Suprapubic skin (tissue), 4 donors: Measurements from ENCODE around the gene SLC22A23.

Experiments
- POLR2A ChIP-seq, 2 donors: fragments of 450-650 bp; IDR thresholded peaks; one replicate each; pipeline ENCODE4 v1.6.1; 2017; ENCODE audit warnings: antibody characterized with exemption in 2 of 2, mild to moderate bottlenecking in 2 of 2, moderate library complexity in 2 of 2
- POLR2AphosphoS5 ChIP-seq, 3 donors: sonication (generic); formaldehyde crosslinking; IDR thresholded peaks; one replicate each; pipeline ENCODE4 v1.6.1; 2017; ENCODE audit warnings: antibody characterized with exemption in 3 of 3
- TF ChIP-seq, protein P1 (sequence below), 2 donors: fragments of 200-600 bp in 1 of 2; fragments of 450-650 bp in 1 of 2; sonication (generic) in 1 of 2; IDR thresholded peaks; one replicate each; pipeline ENCODE4 v1.5.1; 2016 to 2019; ENCODE audit warnings: antibody characterized with exemption in 2 of 2, mild to moderate bottlenecking in 1 of 2, moderate library complexity in 1 of 2

- TF ChIP-seq, protein P1, sequence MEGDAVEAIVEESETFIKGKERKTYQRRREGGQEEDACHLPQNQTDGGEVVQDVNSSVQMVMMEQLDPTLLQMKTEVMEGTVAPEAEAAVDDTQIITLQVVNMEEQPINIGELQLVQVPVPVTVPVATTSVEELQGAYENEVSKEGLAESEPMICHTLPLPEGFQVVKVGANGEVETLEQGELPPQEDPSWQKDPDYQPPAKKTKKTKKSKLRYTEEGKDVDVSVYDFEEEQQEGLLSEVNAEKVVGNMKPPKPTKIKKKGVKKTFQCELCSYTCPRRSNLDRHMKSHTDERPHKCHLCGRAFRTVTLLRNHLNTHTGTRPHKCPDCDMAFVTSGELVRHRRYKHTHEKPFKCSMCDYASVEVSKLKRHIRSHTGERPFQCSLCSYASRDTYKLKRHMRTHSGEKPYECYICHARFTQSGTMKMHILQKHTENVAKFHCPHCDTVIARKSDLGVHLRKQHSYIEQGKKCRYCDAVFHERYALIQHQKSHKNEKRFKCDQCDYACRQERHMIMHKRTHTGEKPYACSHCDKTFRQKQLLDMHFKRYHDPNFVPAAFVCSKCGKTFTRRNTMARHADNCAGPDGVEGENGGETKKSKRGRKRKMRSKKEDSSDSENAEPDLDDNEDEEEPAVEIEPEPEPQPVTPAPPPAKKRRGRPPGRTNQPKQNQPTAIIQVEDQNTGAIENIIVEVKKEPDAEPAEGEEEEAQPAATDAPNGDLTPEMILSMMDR (IDR thresholded peaks at IDR 0.05), result no peak
- TF ChIP-seq POLR2A (IDR thresholded peaks at IDR 0.05) (no peak), POLR2AphosphoS5 (IDR thresholded peaks at IDR 0.05) (peak in 2 of 3 donors; percentile 73 to 74)
Measured at GRCh38 chr6:3340358-3340802, 116.5 kb downstream of the SLC22A23 start.
